Measurements from ENCODE around the gene RABGAP1L. TPM values are rescaled to one million over a fixed set of nuclear protein-coding genes. Genes with fewer than 3 reads are reported as not detected.
"Not testable (repeated sequence)": the region's sequence is repeated elsewhere in the genome, so short reads cannot be mapped to it uniquely, and the experiment has no call there.

The RABGAP1L gene
- total RNA-seq, 6 donors from 2014 or later, result 41.3 to 229 (median 85.3) TPM

DNA sequence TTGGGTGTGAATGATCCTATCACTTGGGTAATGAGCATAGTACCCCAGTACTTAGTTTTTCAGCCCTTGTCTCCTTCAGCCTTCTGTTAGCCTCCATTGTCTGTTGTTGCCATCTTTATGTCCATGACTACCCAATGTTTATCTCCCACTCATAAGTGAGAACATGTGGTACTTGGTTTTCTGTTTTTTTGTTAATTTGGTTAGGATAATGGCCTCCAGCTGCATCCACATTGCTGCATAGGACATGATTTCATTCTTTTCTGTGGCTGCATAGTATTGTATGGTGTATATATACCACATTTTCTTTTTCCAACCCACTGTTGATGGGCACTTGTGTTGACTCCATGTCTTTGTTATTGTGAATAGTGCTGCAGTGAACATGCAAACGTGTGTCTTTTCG, 248.8 kb downstream of the RABGAP1L start:
- Histone ChIP-seq H3K36me3 (no peaks in the 10 kb centered on the region), H3K27ac (no peak overlapping the region), H3K4me3 (no peak overlapping the region), H3K27me3 (no peaks in the 10 kb centered on the region), H3K9me3 (no peaks in the 10 kb centered on the region), H3K4me1 (no peaks in the 10 kb centered on the region)
- no peak for ATAC-seq (ENCODE audit: low FRiP score in 2 of 2)
- 47 to 96% methylated on average over 2 of the region's 2 CpGs for WGBS, 2 donors
- no peak for DNase-seq
- no peak for TF ChIP-seq POLR2AphosphoS5 (IDR thresholded peaks at IDR 0.05)
- TF ChIP-seq POLR2A (IDR thresholded peaks at IDR 0.05), result no peak

- ATAC-seq (ENCODE audit: low FRiP score in 2 of 2); H3K27ac ChIP-seq; H3K4me1 ChIP-seq; H3K27me3 ChIP-seq; H3K9me3 ChIP-seq; H3K36me3 ChIP-seq; DNase-seq; H3K4me3 ChIP-seq: not testable (repeated sequence)
- 94 to 97% methylated on average over 3 of the region's 3 CpGs for WGBS, 2 donors
Measured at GRCh38 chr1:174409801-174410200, 250.5 kb downstream of the RABGAP1L start.

DNA sequence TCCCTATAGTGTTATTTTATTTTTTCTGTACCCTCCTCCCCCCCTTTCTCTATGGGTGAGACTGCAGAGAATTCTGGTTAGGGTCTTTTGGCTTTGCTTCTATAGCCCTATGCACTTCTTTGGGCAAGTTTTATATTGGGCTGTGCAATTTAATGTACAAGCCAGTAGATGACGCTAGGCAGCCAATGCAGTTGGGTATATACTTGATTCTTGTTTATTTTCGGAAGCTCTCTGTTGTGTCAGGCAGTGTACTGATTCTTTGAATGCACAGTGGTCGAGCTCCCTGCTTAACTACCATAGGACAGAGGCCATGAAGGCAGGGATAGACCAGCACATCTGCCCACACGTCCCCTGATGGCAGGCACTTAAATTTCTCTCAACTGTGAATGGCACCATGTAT, 254.3 kb downstream of the RABGAP1L start:
- no peak for TF ChIP-seq EP300 (IDR thresholded peaks at IDR 0.05)
- Histone ChIP-seq H3K9me3 (no peaks in the 10 kb centered on the region), H3K4me1 (no peaks in the 10 kb centered on the region), H3K4me3 (peak overlapping the region in 2 of 4 donors; percentile 1 to 2), H3K27ac (no peak overlapping the region), H3K27me3 (no peaks in the 10 kb centered on the region), H3K36me3 (no peaks in the 10 kb centered on the region)
- ATAC-seq (ENCODE audit: low FRiP score in 2 of 2) (no peak), DNase-seq (no peak)
- 79 to 84% methylated on average over 4 of the region's 4 CpGs for WGBS, 2 donors

DNA sequence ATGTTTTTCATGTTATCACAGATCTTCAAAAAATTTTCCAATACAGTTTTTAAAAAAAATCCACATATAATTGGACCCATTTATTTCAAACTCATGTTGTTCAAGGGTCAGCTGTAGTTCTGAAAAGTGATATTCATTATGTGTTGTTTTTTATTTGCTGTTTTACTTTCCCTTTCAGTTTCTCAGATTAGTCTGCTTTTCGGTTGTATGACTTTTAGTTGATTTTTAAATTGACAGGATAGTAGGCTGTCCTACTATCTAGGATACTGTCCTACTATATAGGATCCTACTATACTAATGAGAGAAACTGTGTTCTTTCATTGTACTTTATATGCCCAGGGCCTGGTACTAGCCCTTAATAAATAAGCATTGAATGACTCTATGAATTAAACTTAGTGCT, 254.9 kb downstream of the RABGAP1L start:
- H3K4me1 ChIP-seq, result no peaks in the 10 kb centered on the region
- no peaks in the 10 kb centered on the region for H3K36me3 ChIP-seq
- no peaks in the 10 kb centered on the region for H3K9me3 ChIP-seq
- DNase-seq, result no peak
- H3K27me3 ChIP-seq, result no peaks in the 10 kb centered on the region
- TF ChIP-seq POLR2A (IDR thresholded peaks at IDR 0.05) (no peak), POLR2AphosphoS5 (IDR thresholded peaks at IDR 0.05) (no peak), EP300 (IDR thresholded peaks at IDR 0.05) (no peak)
- TF ChIP-seq, protein P1, sequence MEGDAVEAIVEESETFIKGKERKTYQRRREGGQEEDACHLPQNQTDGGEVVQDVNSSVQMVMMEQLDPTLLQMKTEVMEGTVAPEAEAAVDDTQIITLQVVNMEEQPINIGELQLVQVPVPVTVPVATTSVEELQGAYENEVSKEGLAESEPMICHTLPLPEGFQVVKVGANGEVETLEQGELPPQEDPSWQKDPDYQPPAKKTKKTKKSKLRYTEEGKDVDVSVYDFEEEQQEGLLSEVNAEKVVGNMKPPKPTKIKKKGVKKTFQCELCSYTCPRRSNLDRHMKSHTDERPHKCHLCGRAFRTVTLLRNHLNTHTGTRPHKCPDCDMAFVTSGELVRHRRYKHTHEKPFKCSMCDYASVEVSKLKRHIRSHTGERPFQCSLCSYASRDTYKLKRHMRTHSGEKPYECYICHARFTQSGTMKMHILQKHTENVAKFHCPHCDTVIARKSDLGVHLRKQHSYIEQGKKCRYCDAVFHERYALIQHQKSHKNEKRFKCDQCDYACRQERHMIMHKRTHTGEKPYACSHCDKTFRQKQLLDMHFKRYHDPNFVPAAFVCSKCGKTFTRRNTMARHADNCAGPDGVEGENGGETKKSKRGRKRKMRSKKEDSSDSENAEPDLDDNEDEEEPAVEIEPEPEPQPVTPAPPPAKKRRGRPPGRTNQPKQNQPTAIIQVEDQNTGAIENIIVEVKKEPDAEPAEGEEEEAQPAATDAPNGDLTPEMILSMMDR (IDR thresholded peaks at IDR 0.05), result no peak
- no peak overlapping the region for H3K27ac ChIP-seq
- WGBS, 2 donors, result 31 to 39% methylated on average over 1 of the region's 1 CpG
- ATAC-seq (ENCODE audit: low FRiP score in 2 of 2), result no peak
- peak overlapping the region in 2 of 4 donors; percentile 1 to 2 for H3K4me3 ChIP-seq

GRCh38 chr1:174415506-174415905, 256.2 kb downstream of the RABGAP1L start:
- TF ChIP-seq POLR2A (IDR thresholded peaks at IDR 0.05) (no peak), EP300 (IDR thresholded peaks at IDR 0.05) (no peak), POLR2AphosphoS5 (IDR thresholded peaks at IDR 0.05) (no peak)
- TF ChIP-seq, protein P1 (IDR thresholded peaks at IDR 0.05), result no peak
- Histone ChIP-seq H3K27me3 (no peaks in the 10 kb centered on the region), H3K4me3 (no peak overlapping the region), H3K27ac (no peak overlapping the region), H3K9me3 (no peaks in the 10 kb centered on the region), H3K36me3 (no peaks in the 10 kb centered on the region), H3K4me1 (no peaks in the 10 kb centered on the region)
- no peak for DNase-seq
- ATAC-seq (ENCODE audit: low FRiP score in 2 of 2), result no peak
- 92 to 98% methylated on average over 2 of the region's 2 CpGs for WGBS, 2 donors

DNA sequence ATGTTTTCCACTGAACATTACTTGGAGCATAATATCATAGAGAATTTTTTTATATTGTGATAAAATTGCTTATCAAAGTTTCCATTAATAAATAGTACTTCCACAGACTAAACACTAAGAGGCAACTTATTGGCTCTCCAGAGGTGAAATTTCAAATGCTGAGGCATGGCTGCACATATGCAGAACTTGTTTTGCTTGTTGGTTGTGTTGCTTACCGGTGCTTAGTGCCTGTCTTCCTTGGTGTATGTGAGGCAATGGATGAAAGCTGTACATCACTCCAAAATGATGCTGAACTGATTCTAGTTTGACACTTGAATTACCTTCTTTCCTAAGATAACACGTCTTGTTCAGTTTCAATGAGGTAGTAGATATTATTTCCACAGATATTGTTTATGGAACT, 258.6 kb downstream of the RABGAP1L start:
- no peak for DNase-seq
- Histone ChIP-seq H3K9me3 (no peaks in the 10 kb centered on the region), H3K36me3 (no peaks in the 10 kb centered on the region), H3K27me3 (no peaks in the 10 kb centered on the region), H3K4me3 (no peak overlapping the region), H3K27ac (no peak overlapping the region), H3K4me1 (no peaks in the 10 kb centered on the region)
- no peak for ATAC-seq (ENCODE audit: low FRiP score in 2 of 2)
- 83 to 91% methylated on average over 2 of the region's 2 CpGs for WGBS, 2 donors
- no peak for TF ChIP-seq POLR2AphosphoS5 (IDR thresholded peaks at IDR 0.05)
- TF ChIP-seq EP300 (IDR thresholded peaks at IDR 0.05), result no peak
- no peak for TF ChIP-seq POLR2A (IDR thresholded peaks at IDR 0.05)
- TF ChIP-seq, protein P1 (IDR thresholded peaks at IDR 0.05), result no peak
